SU-DHL-6 (cell line): ENCODE measurements around the gene TRIM29.

Experiments
- H2AFZ ChIP-seq: fragments of 200-600 bp; sonication (generic); 2 replicates; pipeline ENCODE4 v1.6.1; 2014; ENCODE audit warnings: low read depth, mild to moderate bottlenecking, moderate library complexity, mixed read lengths, antibody characterized with exemption, low read length; ENCODE audit not compliant: severe bottlenecking
- H3F3A ChIP-seq: fragments of 200-600 bp; shearing (Covaris generic); 2 replicates; pipeline ENCODE4 v1.6.0; 2016; ENCODE audit warnings: antibody characterized with exemption, mild to moderate bottlenecking; ENCODE audit not compliant: insufficient read depth
- H3K27ac ChIP-seq: fragments of 200-600 bp; sonication (generic); 2 replicates; pipeline ENCODE4 v1.5.1; 2016; ENCODE audit warnings: low read depth, mild to moderate bottlenecking, low read length, moderate library complexity, mixed read lengths
- H3K27me3 ChIP-seq: fragments of 200-600 bp; sonication (generic), shearing (Covaris generic); 2 replicates; pipeline ENCODE4 v1.6.0; 2014; ENCODE audit warnings: mild to moderate bottlenecking, low read length
- H3K36me3 ChIP-seq: fragments of 200-600 bp; sonication (generic); 2 replicates; pipeline ENCODE4 v1.6.1; 2014; ENCODE audit warnings: mild to moderate bottlenecking, low read length, mixed read lengths
- H3K4me2 ChIP-seq: fragments of 300-600, 200-600 bp; shearing (Covaris generic), sonication (generic); 2 replicates; pipeline ENCODE4 v1.6.0; 2014; ENCODE audit warnings: low read length, low read depth, mild to moderate bottlenecking; ENCODE audit not compliant: poor library complexity, severe bottlenecking
- H3K4me3 ChIP-seq: fragments of 200-600 bp; sonication (generic); 2 replicates; pipeline ENCODE4 v1.5.1; 2014; ENCODE audit warnings: antibody characterized with exemption, low read length, mild to moderate bottlenecking, mixed read lengths; ENCODE audit not compliant: insufficient read depth, poor library complexity, severe bottlenecking
- H3K79me2 ChIP-seq: fragments of 200-600 bp; sonication (generic); 2 replicates; pipeline ENCODE4 v1.6.1; 2014; ENCODE audit warnings: mild to moderate bottlenecking, low read length, moderate library complexity; ENCODE audit not compliant: insufficient read depth
- H3K9ac ChIP-seq: fragments of 200-600 bp; sonication (generic); 2 replicates; pipeline ENCODE4 v1.7.0; 2014; ENCODE audit warnings: mild to moderate bottlenecking, low read length
- H3K9me2 ChIP-seq: fragments of 200-600 bp; sonication (generic); replicated peaks from 2 replicates; pipeline ENCODE4 v1.6.1; 2014; ENCODE audit warnings: low read length; ENCODE audit not compliant: insufficient read depth
- H3K9me3 ChIP-seq: fragments of 200-600 bp; sonication (generic); 2 replicates; pipeline ENCODE4 v1.6.1; 2014; ENCODE audit warnings: low read length, mixed read lengths; ENCODE audit not compliant: insufficient read depth
- H4K20me1 ChIP-seq: fragments of 200-600 bp; sonication (generic); 2 replicates; pipeline ENCODE4 v1.6.1; 2014; ENCODE audit warnings: low read depth, mild to moderate bottlenecking, antibody characterized with exemption, low read length, moderate library complexity, mixed read lengths
- CTCF ChIP-seq: fragments of 200-600 bp; sonication (generic); IDR thresholded peaks from one replicate; pipeline ENCODE4 v1.5.1; 2017; ENCODE audit warnings: antibody characterized with exemption, mild to moderate bottlenecking, low read length, moderate library complexity; ENCODE audit not compliant: insufficient read depth, poor library complexity, severe bottlenecking
- EZH2phosphoT487 ChIP-seq: fragments of 200-600 bp; sonication (generic), shearing (Covaris generic); conservative IDR thresholded peaks from 2 replicates; pipeline ENCODE4 v1.6.1; 2018; ENCODE audit warnings: mild to moderate bottlenecking, antibody characterized with exemption, low read length, moderate library complexity, mixed read lengths

The TRIM29 gene

DNA sequence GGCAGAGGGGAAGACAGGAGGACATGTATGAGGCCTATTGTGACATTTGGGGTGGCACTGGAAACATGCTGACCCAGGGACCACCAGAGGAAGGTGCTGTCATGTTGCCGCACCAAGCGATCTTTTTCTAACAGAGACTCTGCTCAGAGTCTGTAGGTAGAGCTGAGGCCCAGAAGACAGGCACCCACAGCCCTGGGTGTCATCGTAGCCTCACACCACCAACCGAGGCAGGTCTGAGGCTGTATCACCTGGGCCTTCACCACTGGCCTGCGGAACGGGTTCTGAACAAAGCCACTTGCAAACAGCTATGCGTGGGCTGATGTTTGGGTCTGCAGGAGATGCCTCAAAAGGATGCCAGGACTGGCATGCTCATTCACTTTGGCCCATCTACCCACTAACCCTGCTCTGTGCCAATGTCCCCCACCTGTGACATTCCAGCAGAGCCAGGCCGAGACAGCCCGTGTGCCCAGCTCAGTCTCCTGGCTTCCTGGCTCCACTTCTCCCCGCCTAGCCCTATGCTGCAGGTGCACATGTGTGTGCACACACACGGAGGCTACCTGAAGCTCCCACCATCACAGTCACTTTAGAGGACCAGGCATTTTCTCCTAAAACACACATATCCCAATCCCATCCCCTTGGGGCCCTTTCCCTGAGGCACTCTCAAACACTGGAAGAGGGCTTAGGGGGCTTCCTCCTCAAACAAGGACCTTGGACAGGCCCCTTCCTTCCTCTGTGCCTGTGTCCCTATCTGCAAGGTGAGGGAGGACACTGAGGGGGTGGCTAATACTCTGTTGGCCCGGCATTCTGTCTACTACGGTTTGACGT is 3.6 kb downstream of the TRIM29 start:
- no peaks in the 10 kb centered on the region for H3F3A ChIP-seq
- TF ChIP-seq EZH2phosphoT487 (no peak), CTCF (no peak)
- H2AFZ ChIP-seq: no peak overlapping the region
- no peaks in the 10 kb centered on the region for H3K79me2 ChIP-seq
- H3K4me2 ChIP-seq: no peak overlapping the region
- no peaks in the 10 kb centered on the region for H3K36me3 ChIP-seq
- no peak overlapping the region for H3K27ac ChIP-seq
- no peaks in the 10 kb centered on the region for H3K9me3 ChIP-seq
- no peaks in the 10 kb centered on the region for H3K9me2 ChIP-seq
- no peak overlapping the region for H3K4me3 ChIP-seq
- H4K20me1 ChIP-seq: no peaks in the 10 kb centered on the region
- no peak overlapping the region for H3K9ac ChIP-seq
- H3K27me3 ChIP-seq: no peaks in the 10 kb centered on the region

GRCh38 chr11:120133216-120134105 is 4.5 kb downstream of the TRIM29 start:
- Histone ChIP-seq H3K27ac (no peak overlapping the region), H3K36me3 (no peaks in the 10 kb centered on the region), H2AFZ (no peak overlapping the region), H3K9me2 (no peaks in the 10 kb centered on the region), H3K9me3 (no peaks in the 10 kb centered on the region), H3F3A (no peaks in the 10 kb centered on the region), H3K9ac (no peak overlapping the region), H3K27me3 (no peaks in the 10 kb centered on the region), H3K4me2 (no peak overlapping the region), H3K79me2 (no peaks in the 10 kb centered on the region), H4K20me1 (no peaks in the 10 kb centered on the region), H3K4me3 (no peak overlapping the region)
- TF ChIP-seq EZH2phosphoT487 (no peak), CTCF (no peak)

- no peaks in the 10 kb centered on the region for H3K9me2 ChIP-seq
- H2AFZ ChIP-seq: no peak overlapping the region
- no peak overlapping the region for H3K4me2 ChIP-seq
- H3K4me3 ChIP-seq: no peak overlapping the region
- no peaks in the 10 kb centered on the region for H3K79me2 ChIP-seq
- no peaks in the 10 kb centered on the region for H3F3A ChIP-seq
- no peak overlapping the region for H3K27ac ChIP-seq
- no peaks in the 10 kb centered on the region for H3K27me3 ChIP-seq
- no peaks in the 10 kb centered on the region for H3K9me3 ChIP-seq
- H3K9ac ChIP-seq: no peak overlapping the region
- H4K20me1 ChIP-seq: no peaks in the 10 kb centered on the region
- no peaks in the 10 kb centered on the region for H3K36me3 ChIP-seq
- TF ChIP-seq CTCF (no peak), EZH2phosphoT487 (no peak)
Measured at GRCh38 chr11:120132645-120133185, 5.2 kb downstream of the TRIM29 start.
